HG03571 (cell line): ENCODE results near the gene OR52E8.

Experiments used
- ATAC-seq: cut with Tn5 transposase; IDR thresholded peaks from one replicate; pipeline ENCODE4 v1.9.1; 2021; ENCODE audit not compliant: unreplicated experiment

The OR52E8 gene

DNA sequence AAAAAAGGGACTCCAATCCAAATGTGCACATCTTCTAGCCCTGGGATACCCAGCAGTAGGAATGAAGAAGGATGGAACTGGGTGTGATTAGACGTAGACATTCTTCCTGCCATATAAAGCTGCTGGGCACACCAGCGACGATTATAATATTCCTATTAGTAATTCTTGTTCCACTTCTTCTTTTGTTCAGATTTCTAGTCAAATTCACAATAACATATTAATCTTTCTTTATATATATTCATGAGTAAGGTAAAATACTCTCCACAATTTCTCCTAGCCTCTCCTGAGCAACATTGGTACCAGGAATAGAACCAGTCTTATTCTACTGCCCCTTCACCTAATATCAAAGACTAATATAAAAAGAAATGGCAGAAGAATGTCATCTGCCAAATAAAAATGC lies at the start of gene OR52E8:
Gene OR52E8, minus strand, starts transcription at position 101 of the 400 bp plus-strand sequence. Its CDS starts 0 bp downstream, at position 101.
- no peak for ATAC-seq

DNA sequence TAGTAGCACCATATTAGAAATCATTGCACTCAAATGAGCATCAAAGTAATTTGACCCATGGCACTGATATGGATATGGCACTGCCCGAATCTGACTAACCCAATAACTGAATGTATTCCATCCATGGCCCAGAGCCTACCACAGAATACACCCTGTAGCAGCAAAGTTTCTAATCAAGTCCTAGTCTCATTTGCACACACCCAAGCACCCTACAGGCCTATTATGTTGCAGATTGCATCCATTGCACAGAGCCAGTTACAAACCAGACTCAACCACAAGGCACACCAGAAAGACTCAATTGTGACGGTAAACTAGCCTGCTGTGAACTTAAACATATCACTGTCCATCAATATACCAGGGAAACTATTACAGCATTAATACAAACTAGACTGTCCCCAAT lies 42.0 kb upstream of the OR52E8 start:
- no peak for ATAC-seq

DNA sequence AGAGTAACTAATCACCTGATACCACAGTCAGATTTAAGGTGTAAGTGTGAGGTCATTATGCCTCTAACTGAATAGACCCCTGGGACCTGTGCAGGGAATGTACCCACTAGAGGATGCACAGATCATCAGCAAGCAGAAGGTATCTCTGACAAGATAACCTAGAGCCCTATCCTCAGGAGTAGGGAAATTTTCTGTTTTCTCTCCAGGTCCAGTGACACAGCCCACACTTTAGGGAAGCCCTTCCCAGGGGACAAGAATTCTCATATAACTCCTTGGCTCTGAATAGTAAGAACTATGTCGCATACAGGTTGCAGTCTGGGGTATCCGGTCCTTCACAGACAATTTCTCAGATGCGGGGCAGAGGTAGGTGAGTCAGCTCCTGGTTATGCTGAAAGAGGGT lies 35.4 kb upstream of the OR52E8 start, which contains the start of gene OR52E5:
Gene OR52E5, plus strand, starts transcription at position 301 of the 400 bp plus-strand sequence. CDS start 7,569 bp downstream, outside the sequence.
- no peak for ATAC-seq

DNA sequence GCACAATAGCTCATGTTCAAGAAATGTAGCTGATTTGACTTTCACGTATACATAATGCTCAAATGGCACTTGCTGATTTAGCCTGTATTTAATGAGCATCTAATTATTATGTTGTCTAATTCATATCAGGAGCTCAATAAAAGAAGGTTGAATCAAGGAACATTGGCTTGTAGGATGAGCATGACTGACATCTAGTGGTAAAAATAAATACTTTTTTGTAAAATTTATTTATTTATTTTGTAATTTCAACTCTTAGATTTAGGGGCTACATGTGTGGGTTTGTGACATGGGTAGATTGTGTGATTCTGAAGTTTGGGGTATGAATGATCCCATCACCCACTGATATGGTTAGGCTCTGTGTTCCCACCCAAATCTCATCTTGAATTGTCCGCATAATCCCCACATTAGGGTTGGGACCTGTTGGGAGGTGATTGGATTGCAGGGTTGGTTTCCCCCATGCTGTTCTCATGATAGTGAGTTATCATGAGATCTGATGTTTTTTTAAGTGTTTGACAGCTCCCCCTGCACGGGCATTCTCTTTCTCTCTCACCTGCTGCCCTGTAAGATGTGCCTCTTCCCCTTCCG lies 33.8 kb upstream of the OR52E8 start:
- no peak for ATAC-seq

DNA sequence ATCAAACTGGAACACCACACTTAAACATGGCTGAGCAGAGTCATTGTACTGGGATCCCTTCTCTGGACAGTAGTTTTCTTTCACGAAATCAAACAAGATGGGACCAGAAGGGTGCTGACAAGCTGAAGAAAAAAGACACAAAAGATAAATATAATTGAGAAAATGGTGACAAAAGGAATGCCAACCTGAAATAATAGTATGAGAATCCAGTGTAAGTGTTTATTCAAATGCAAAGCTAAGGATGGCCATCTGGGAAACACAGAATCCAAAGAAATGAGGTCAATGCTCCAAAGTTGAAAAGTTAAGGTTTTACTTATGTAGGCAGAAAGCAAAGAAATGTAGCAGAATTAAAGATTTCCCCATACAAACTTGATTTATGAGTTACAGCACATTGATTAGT lies 30.2 kb upstream of the OR52E8 start:
- ATAC-seq, result no peak

DNA sequence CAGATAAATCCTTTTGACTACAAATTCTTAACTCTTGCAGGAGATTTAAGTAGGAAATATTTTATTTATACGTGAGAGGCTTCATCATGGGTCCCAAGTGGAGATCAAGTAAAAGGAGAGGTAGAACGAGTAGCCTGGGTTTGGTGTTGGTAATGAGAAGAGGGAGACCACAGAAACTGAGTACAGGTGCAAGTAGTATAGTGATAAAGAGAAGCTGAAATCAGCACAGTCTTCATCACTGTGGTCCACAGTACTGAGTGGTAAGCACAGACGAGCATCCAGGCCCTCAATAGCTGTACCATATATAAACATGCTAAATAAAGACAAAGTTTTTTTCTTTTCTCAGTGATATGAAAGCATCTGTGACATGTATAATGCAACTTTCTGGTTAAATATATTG lies 29.7 kb upstream of the OR52E8 start:
- no peak for ATAC-seq

DNA sequence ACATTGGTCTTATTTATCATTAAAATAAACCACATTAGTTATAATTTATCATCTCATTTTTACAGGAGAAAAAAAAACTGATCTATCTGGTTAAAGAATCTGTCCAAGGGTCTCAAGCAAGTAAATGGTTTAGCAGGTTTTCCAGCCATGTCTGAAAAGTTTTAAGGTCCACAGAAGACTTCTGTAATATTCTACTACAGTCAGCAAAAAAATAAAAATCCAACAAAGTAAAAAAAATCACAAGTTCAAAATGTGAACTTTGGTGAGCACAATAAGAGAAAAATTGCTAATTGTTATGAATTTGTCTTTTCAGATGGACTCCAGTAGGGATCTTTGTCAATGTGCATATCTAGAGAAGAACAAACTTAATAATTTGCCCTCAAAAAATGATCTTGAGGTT lies 24.3 kb upstream of the OR52E8 start:
- ATAC-seq, result no peak

DNA sequence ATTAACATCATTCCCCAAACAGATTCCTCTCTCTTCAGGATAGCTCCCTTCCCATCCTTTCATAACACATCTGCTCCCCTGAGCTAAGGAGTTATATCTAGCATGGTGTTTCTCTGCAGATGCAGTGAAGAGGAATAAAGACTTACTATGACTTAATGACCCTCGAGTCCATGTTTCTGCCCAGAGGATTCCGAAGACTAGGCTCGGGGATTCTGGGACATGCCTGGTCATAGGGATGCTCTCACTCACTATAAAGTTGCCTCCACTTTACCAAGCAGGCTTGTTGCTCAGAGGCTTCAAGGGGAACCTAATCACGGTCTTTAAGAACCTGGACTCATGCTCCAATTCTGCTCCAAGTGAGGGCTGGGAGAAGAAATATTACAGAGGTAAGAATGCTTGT lies 22.8 kb upstream of the OR52E8 start, which contains the start of gene OR52E4:
Gene OR52E4, plus strand, starts transcription at position 301 of the 400 bp plus-strand sequence. CDS start 3,664 bp downstream, outside the sequence.
- no peak for ATAC-seq

DNA sequence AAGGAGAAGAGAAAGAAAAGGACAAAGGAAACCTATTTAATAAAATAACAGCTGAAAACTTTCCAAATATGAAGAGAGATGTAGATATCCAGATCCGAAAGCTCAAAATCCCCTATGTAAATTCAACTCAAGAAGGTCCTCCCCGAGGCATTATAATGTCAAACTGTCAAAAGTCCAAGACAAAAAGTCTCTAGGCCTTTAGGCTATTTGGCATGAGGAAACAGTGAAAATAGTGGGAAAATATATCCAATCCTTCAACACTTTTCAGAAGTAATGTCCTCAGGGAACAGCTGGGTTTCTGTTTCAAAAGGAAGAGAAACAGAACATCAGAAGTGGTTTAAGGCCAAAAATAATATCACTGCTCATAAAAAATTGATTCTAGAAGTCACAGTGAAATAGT lies 21.1 kb upstream of the OR52E8 start:
- no peak for ATAC-seq

DNA sequence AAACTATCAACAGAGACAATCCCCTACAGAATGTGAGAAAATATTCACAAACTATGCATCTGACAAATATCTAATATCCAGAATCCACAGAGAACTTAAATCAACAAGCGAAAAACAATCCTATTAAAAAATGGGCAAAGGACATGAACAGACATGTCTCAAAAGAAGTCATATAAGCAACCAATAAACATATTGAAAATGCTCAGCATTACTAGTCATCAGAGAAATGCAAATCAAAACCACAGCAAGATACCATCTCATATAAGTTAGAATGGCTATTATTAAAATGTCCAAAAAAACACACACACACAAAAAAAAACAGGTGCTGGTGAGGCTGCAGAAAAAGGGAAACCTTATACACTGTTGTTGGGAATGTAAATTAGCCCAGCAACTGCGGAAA lies 8.3 kb upstream of the OR52E8 start:
- no peak for ATAC-seq

DNA sequence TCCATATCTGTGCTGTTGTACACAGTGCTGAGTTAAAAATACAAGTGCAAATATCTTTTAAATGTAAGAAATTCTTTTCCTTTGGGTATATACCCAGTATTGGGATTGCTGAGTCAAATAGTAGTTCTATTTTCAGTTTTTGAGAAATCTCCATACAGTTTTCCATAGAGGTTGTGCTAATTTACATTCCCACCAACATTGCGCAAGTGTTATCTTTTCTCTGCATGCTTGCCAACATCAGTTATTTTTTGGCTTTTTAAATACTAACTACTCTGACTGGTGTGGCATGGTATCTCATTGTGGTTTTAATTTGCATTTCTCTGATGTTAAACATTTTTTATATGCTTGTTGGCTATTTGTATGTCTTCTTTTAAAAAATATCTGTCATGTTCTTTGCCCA lies 6.5 kb downstream of the OR52E8 start:
- no peak for ATAC-seq

DNA sequence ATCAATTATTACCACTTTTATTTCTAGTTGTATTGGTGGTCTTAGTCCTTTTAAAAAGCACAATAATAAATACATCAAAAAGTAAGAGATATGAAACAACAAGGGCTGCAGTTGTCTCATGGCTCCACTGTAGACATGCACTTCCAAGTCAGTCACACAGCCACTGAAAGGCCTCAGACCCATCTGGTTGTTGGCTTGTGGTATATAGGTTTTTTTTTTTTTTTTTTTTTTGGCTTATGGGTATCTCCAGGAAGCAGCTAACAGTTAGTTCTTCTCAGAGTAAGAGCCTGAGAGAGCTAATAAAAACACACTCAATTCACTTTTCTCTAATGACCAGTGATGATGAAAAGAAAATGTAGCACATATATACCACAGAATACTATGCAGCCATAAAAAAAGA lies 9.8 kb downstream of the OR52E8 start:
- ATAC-seq, result no peak

DNA sequence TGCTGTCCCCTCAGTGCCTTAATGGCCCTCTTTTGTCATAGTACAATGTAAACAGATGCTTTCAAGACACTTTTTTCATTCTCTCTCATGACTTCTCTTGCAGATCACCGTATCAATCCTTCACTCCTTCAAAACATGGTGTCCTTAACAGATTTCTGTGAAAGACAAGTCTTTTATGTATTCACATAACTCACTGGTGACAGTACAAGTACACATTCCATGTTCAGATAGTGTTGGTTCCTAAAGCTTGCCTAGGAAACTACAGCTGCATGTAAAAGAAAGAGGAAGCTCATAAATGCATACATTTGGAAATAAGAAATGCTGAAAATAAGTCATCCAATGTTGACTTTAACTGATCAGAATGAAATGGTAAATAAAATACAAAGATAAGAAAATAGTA lies 10.8 kb downstream of the OR52E8 start:
- no peak for ATAC-seq

DNA sequence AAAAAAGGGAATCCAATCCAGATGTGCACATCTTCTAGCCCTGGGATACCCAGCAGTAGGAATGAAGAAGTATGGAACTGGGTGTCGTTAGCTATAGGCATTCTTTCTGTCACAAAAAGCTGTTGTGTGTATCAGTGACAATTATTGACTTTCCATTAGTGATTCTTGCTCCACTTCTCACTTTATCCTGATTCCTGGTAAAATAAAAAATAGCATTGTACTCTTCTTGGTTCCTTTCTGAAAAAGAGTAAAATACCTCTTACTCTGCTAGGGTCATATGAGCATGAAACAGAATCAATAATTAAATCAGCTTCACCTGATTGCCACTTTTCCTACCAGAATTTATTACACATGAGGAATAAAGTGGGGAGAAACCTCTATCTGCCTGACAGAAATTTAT lies 15.7 kb downstream of the OR52E8 start, which contains the start of gene OR52E6:
Gene OR52E6, minus strand, starts transcription at position 101 of the 400 bp plus-strand sequence. Its CDS starts 0 bp downstream, at position 101.
- ATAC-seq, result no peak

DNA sequence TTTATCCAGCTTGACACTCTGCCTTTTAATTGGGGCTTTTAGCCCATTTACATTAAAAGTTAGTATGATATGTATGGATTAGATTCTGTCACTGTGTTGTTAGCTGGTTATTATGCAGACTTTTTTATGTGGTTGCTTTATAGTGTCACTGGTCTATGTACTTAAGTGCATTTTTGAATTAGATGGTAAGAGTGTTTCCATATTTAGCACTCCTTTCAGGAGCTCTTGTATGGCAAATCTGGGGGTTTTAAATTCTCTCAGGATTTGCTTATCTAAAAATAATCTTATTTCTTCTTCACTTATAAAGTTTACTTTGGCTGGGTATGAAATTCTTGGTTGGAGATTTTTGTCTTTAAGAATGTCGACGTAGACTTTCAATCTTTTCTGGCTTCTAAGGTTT lies 19.8 kb downstream of the OR52E8 start:
- no peak for ATAC-seq

DNA sequence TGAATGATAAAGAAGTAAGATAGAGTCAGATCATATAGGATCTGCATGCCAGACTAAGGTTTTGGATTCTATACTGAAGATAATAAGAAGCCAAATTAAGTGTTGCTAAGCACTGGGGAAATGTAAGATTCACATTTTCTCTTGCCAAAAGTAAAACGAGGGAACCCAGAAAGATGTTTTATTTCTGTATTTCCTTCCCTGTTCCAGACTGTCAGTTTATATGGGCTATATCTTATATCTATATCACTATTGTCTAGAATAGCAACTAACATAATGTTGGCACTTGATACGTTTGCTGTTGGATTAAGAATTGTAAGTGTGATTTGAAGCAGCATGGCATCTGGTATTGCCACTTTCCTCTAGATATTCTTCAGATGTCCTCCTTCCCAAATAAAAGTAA lies 24.0 kb downstream of the OR52E8 start:
- ATAC-seq, result no peak

DNA sequence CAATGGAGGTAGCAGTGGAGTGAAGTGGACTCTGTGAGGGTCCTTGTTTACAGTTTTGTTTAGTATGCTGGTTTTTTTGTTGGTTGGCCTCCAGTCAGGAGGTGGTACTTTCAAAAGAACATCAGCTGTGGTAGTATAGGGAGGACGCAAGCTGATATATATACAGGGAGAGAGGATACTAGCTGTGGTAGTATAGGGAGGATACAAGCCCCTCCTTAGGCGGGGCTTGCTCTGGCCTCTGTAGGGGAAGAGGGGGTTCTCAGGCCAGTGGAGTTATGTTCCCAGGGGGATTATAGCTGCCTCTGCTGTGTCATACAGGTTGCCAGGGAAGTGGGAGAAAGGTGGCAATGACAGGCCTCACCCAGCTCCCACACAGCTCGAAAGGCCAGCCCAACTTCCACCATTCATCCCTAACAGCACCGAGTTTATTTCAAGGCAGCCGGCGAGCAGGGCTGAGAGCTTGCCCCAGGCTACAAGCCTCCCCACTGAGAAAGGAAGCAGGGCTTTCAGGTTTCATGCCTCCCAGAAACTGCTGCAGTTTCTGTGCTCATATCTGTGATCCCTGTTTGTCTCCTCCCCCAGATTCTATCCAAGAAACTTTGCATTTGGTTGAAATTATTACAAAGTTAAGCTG lies 26.2 kb downstream of the OR52E8 start:
- ATAC-seq, result no peak

DNA sequence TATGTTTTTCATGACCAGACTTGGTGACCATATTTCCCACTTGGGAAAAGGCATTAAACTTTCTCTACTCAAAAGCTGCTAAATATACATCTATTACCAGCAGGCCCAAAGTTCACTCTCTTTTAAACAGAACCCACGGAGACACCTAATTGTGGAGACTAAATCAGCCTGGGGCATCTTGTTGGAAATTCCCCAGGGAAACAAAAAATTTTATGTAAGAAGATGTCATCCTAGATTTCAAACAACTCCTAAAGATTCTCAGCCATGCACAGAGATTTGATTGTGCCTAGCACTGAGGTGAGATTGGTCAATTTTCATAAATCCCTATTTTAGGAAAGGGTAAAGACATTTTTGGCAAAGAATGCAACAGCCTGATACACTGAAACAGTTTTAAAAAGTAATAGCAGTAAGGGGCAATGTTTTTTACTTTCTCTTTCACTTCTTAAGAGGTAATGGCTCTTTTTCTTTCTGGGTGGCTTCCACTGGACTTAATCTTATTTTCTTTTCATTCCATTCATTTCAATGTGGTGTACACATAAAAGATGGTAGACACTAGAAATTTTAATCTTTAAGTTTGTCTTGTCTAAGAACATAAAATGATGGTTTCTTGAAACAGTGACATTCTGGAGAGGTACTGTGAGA lies 39.1 kb downstream of the OR52E8 start:
- no peak for ATAC-seq

DNA sequence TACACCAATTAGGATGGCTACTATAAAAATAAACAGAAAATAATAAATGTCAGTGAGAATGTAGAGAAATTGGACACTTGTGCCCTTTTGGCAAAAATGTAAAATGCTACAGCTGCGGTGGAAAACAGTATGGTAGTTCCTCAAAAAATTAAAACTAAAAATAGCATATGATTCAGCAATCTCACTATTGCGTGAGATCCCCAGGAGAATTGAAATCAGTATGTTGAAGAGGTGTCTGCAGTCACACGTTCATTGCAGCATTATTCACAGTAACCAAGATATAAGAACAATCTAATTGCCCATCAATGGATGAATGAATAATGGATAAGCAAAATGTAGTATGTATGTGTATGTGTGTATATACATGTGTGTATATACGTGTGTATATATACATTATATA lies 42.0 kb downstream of the OR52E8 start:
- no peak for ATAC-seq

DNA sequence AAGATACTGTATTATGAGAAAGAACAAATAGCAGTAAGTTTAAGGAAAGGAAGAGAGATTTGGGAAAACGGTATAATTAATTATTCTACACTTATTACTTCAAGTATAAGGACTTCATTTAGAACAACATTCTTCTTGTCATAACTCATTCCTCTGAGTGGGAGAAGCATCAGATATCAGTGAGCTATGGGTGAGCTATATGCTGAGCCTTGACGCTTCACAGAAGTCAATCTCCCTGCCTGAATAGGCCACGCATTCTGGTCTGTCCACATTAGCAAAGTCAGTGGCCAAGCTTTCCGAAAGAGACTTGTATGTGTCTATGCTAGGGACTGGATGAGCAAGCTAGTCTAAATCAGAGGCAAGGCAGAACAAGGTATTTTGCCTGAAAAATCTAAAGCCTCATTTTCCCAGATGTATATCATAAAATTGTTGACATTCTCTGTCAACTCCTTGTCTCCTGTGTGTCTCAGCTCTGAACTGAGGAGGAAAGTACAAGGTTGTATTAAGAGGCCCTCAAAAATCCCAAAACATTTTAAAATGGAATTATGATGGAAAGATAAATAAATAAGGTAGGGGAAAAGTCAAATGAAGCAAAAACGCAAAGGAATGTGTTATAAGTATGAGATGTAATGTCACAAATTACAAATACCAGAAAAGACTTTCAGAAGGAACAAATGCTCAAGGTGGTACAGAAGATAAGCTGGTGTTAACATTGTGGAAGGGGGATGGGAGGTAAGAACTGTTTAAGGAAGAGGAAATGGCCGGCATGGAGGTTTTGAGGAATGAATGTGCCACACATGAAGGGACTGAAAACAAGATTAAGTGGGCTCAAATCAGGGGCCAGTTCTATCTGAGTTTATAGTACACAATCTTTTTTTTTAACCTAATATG lies 47.3 kb downstream of the OR52E8 start:
- no peak for ATAC-seq

DNA sequence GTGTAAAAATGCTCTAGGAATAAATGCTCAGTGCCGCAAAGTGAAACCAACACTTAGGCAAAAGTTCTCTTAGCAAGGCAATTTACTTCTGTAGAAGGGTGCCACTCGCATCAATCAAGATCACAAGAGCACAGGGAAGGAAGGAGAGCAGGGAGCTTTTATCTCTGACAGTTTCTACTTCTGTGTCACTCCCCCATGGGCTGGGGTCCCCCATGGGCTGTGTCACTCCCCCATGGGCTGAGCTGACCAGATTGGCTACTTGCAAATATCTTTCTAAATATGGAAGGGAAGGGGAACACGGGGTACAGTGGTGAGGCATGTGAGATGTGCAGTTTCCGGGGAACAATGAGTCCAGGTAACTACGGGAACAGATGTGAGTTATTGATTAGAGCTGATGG lies 48.4 kb downstream of the OR52E8 start:
- ATAC-seq, result no peak
